Measurements from ENCODE around the gene RASL10B.

- TF ChIP-seq CTCF (IDR thresholded peaks at IDR 0.05; ENCODE audit: poor library complexity, severe bottlenecking) = no peak
- no peak for TF ChIP-seq REST (IDR thresholded peaks at IDR 0.05; ENCODE audit: borderline replicate concordance)
- TF ChIP-seq TAF1 (IDR thresholded peaks at IDR 0.05; ENCODE audit: low read depth) = no peak
Measured at GRCh38 chr17:35788477-35789368, 57.3 kb downstream of the RASL10B start.

Measured in neural cell (in vitro differentiated cells).